Neural cell (in vitro differentiated cells): ENCODE data around the gene SLC36A4. TPM values are rescaled to one million over a fixed set of nuclear protein-coding genes. Genes with fewer than 3 reads are reported as not detected.
"Not testable (repeated sequence)": the region's sequence is repeated elsewhere in the genome, so short reads cannot be mapped to it uniquely, and the experiment has no call there.

Source experiments
- H2AFZ ChIP-seq: fragments of 200-600, 300-800 bp; sonication (generic), shearing (Covaris generic); 2 replicates; pipeline ENCODE4 v1.6.0; 2014; ENCODE audit warnings: low read depth, mild to moderate bottlenecking, antibody characterized with exemption, low read length, moderate library complexity
- H3F3A ChIP-seq: fragments of 200-600 bp; shearing (Covaris generic); 2 replicates; pipeline ENCODE4 v1.6.1; 2016; ENCODE audit warnings: mild to moderate bottlenecking, moderate library complexity, mixed read lengths, antibody characterized with exemption, low read length; ENCODE audit not compliant: insufficient read depth, poor library complexity, severe bottlenecking
- H3K27ac ChIP-seq: fragments of 200-600, 300-800 bp; sonication (generic), shearing (Covaris generic); 2 replicates; pipeline ENCODE4 v1.5.1; 2014; ENCODE audit warnings: mild to moderate bottlenecking, low read length, moderate library complexity
- H3K27me3 ChIP-seq: fragments of 300-800, 200-600 bp; sonication (generic), shearing (Covaris generic); 2 replicates; pipeline ENCODE4 v1.6.0; 2014; ENCODE audit warnings: mild to moderate bottlenecking, low read depth, low read length, moderate library complexity; ENCODE audit not compliant: insufficient read depth
- H3K36me3 ChIP-seq: fragments of 300-800, 200-600 bp; sonication (generic), shearing (Covaris generic); 2 replicates; pipeline ENCODE4 v1.5.1; 2014; ENCODE audit warnings: mild to moderate bottlenecking, antibody characterized with exemption, low read length, moderate library complexity; ENCODE audit not compliant: insufficient read depth
- H3K4me2 ChIP-seq: fragments of 300-800, 200-600 bp; sonication (generic), shearing (Covaris generic); 2 replicates; pipeline ENCODE4 v1.6.0; 2014; ENCODE audit warnings: mild to moderate bottlenecking, low read length
- H3K4me3 ChIP-seq: fragments of 300-800, 200-600 bp; sonication (generic), shearing (Covaris generic); 2 replicates; pipeline ENCODE4 v1.5.1; 2014; ENCODE audit warnings: mild to moderate bottlenecking, low read length, moderate library complexity
- H3K79me2 ChIP-seq: fragments of 200-600 bp; shearing (Covaris generic); replicated peaks from 2 replicates; pipeline ENCODE4 v1.6.0; 2014; ENCODE audit warnings: mild to moderate bottlenecking, low read length, moderate library complexity; ENCODE audit not compliant: insufficient read depth
- H3K9ac ChIP-seq: fragments of 300-800, 200-600 bp; sonication (generic), shearing (Covaris generic); 2 replicates; pipeline ENCODE4 v1.6.1; 2016; ENCODE audit warnings: mild to moderate bottlenecking, low read length, mixed read lengths
- H3K9me2 ChIP-seq: fragments of 200-600 bp; shearing (Covaris generic); 2 replicates; pipeline ENCODE4 v1.6.1; 2016; ENCODE audit warnings: mild to moderate bottlenecking, low read length, mixed read lengths; ENCODE audit not compliant: insufficient read depth
- H3K9me3 ChIP-seq: fragments of 200-600, 300-800 bp; sonication (generic), shearing (Covaris generic); 2 replicates; pipeline ENCODE4 v1.6.1; 2016; ENCODE audit warnings: mild to moderate bottlenecking, mixed run types, low read length, moderate library complexity, mixed read lengths
- H4K20me1 ChIP-seq: fragments of 200-600 bp; shearing (Covaris generic); 2 replicates; pipeline ENCODE4 v1.6.1; 2016; ENCODE audit warnings: mild to moderate bottlenecking, mixed run types; ENCODE audit not compliant: insufficient read depth
- CTCF ChIP-seq: fragments of 450-650 bp; IDR thresholded peaks from 2 replicates; pipeline ENCODE4 v1.5.1; 2014; ENCODE audit warnings: antibody characterized with exemption, mild to moderate bottlenecking, moderate library complexity; ENCODE audit not compliant: poor library complexity, severe bottlenecking
- EP300 ChIP-seq: fragments of 450-650 bp; conservative IDR thresholded peaks from 2 replicates; pipeline ENCODE4 v1.6.1; 2014; ENCODE audit warnings: antibody characterized with exemption, mild to moderate bottlenecking, moderate library complexity; ENCODE audit not compliant: poor library complexity, severe bottlenecking
- EZH2 ChIP-seq: fragments of 200-600, 300-800 bp; shearing (Covaris generic), sonication (generic); IDR thresholded peaks from 2 replicates; pipeline ENCODE4 v1.6.1; 2014; ENCODE audit warnings: antibody characterized with exemption, low read length, borderline replicate concordance, mild to moderate bottlenecking; ENCODE audit not compliant: insufficient read depth, poor library complexity, severe bottlenecking
- MXI1 ChIP-seq: fragments of 450-650 bp; conservative IDR thresholded peaks from 2 replicates; pipeline ENCODE4 v1.6.1; 2014; ENCODE audit warnings: antibody characterized with exemption, mild to moderate bottlenecking; ENCODE audit not compliant: poor library complexity, severe bottlenecking
- POLR2AphosphoS5 ChIP-seq: IDR thresholded peaks from 2 replicates; pipeline ENCODE4 v1.6.1; 2012
- RAD21 ChIP-seq: fragments of 450-650 bp; conservative IDR thresholded peaks from 2 replicates; pipeline ENCODE4 v1.6.1; 2014; ENCODE audit warnings: antibody characterized with exemption, mild to moderate bottlenecking, moderate library complexity
- REST ChIP-seq: IDR thresholded peaks from 2 replicates; pipeline ENCODE4 v1.6.1; 2012; ENCODE audit warnings: borderline replicate concordance
- SMC3 ChIP-seq: fragments of 450-650 bp; conservative IDR thresholded peaks from 2 replicates; pipeline ENCODE4 v1.6.1; 2014; ENCODE audit warnings: antibody characterized with exemption, mild to moderate bottlenecking, moderate library complexity; ENCODE audit not compliant: poor library complexity
- TAF1 ChIP-seq: IDR thresholded peaks from 2 replicates; pipeline ENCODE4 v1.6.1; 2012; ENCODE audit warnings: low read depth
- polyA minus RNA-seq: library from RNA; depleted of rRNA, polyadenylated mRNA; stranded (reverse); fragments of >200 nt; gene quantifications from 2 replicates; pipeline ENCODE4 v1.2.3, GENCODE V29; 2014
- polyA plus RNA-seq: library from polyadenylated mRNA; depleted of rRNA; stranded (reverse); fragments of >200 nt; gene quantifications from 2 replicates; pipeline ENCODE4 v1.2.3, GENCODE V29; 2014

SLC36A4 gene
- polyA plus RNA-seq (28.5 and 34.9 TPM in 2 replicates), polyA minus RNA-seq (66.2 and 75.6 TPM in 2 replicates)

GRCh38 chr11:93197380-93198214 is at the start of gene SLC36A4:
Gene SLC36A4, minus strand, starts transcription at chr11:93197991. Its CDS starts 159 bp downstream, at chr11:93197832.
- H2AFZ ChIP-seq: peak within 1 kb of the TSS; percentile 95
- H3K9me2 ChIP-seq: no peaks in the 10 kb centered on the region
- H3K79me2 ChIP-seq: peaks cover 49% of the 10 kb centered on the region
- TF ChIP-seq CTCF: peak; percentile 8
- TF ChIP-seq EP300: peak; percentile 71
- TF ChIP-seq RAD21: no peak
- peak; percentile 72 for TF ChIP-seq MXI1
- no peak for TF ChIP-seq EZH2
- peak; percentile 72 for TF ChIP-seq REST
- peak; percentile 84 for TF ChIP-seq TAF1
- TF ChIP-seq POLR2AphosphoS5: peak; percentile 72
- TF ChIP-seq SMC3: no peak
- H3F3A ChIP-seq: no peaks in the 10 kb centered on the region
- peak within 1 kb of the TSS; percentile 93 for H3K27ac ChIP-seq
- H3K27me3 ChIP-seq: no peaks in the 10 kb centered on the region
- H3K9me3 ChIP-seq: no peaks in the 10 kb centered on the region
- peak within 1 kb of the TSS; percentile 96 for H3K9ac ChIP-seq
- no peaks in the 10 kb centered on the region for H4K20me1 ChIP-seq
- H3K36me3 ChIP-seq: no peaks in the 10 kb centered on the region
- H3K4me3 ChIP-seq: peak within 1 kb of the TSS; percentile 85
- peak within 1 kb of the TSS; percentile 99 for H3K4me2 ChIP-seq

- H3F3A ChIP-seq, H3K79me2 ChIP-seq, H3K27me3 ChIP-seq, H2AFZ ChIP-seq, H3K4me2 ChIP-seq, H4K20me1 ChIP-seq, H3K9me2 ChIP-seq, H3K4me3 ChIP-seq, H3K36me3 ChIP-seq, H3K27ac ChIP-seq, H3K9ac ChIP-seq, H3K9me3 ChIP-seq: not testable (repeated sequence)
Measured at GRCh38 chr11:93246790-93247189, 49.0 kb upstream of the SLC36A4 start.
